ENCODE results near the gene OTOF. TPM values are rescaled to one million over a fixed set of nuclear protein-coding genes. Genes with fewer than 3 reads are reported as not detected.

OTOF gene
- polyA plus RNA-seq, 1 of the 3 experiments (the other 2 are of a cell fraction): not detected

GRCh38 chr2:26474261-26474785, 3.6 kb downstream of the OTOF start:
- Histone ChIP-seq H3K4me1 (ENCODE audit: control insufficient read depth in 1 of 2, insufficient read depth in 2 of 2, low read depth in 1 of 2, low read length in 1 of 2) (peaks cover 0 to 9% of the 10 kb centered on the region in 2 experiments; a peak in 1 of 4 replicates), H3K4me2 (no peak overlapping the region), H3K9me3 (no peaks in the 10 kb centered on the region), H3K79me2 (ENCODE audit: insufficient read depth) (no peaks in the 10 kb centered on the region), H3F3A (replicated peaks; ENCODE audit: insufficient read depth) (peaks cover 4% of the 10 kb centered on the region), H3K9ac (no peak overlapping the region), H3K9me2 (no peaks in the 10 kb centered on the region), H3K36me3 (replicated peaks in 1 of 2; ENCODE audit: control insufficient read depth in 1 of 2, insufficient read depth in 2 of 2, low read length in 1 of 2) (no peaks in the 10 kb centered on the region), H3K27ac (ENCODE audit: low read depth in 2 of 2, low read length in 1 of 2) (no peak overlapping the region), H4K20me1 (ENCODE audit: insufficient read depth) (no peaks in the 10 kb centered on the region), H3K27me3 (ENCODE audit: insufficient read depth) (no peaks in the 10 kb centered on the region), H2AFZ (ENCODE audit: low read depth) (no peak overlapping the region), H3K4me3 (ENCODE audit: low read depth in 2 of 2, low read length in 1 of 2) (no peak overlapping the region)
- DNase-seq: no peak
- TF ChIP-seq JUND (IDR thresholded peaks at IDR 0.05): no peak
- no peak for TF ChIP-seq PBX3 (IDR thresholded peaks at IDR 0.05)
- no peak for TF ChIP-seq USF1 (IDR thresholded peaks at IDR 0.05; ENCODE audit: borderline replicate concordance, low read depth)
- TF ChIP-seq, protein P1, sequence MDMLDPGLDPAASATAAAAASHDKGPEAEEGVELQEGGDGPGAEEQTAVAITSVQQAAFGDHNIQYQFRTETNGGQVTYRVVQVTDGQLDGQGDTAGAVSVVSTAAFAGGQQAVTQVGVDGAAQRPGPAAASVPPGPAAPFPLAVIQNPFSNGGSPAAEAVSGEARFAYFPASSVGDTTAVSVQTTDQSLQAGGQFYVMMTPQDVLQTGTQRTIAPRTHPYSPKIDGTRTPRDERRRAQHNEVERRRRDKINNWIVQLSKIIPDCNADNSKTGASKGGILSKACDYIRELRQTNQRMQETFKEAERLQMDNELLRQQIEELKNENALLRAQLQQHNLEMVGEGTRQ (IDR thresholded peaks at IDR 0.05; ENCODE audit: borderline replicate concordance, low read depth, low read length): no peak
- no peak for TF ChIP-seq EP300 (IDR thresholded peaks at IDR 0.05; ENCODE audit: borderline replicate concordance in 1 of 2, low read depth in 1 of 2, low read length in 1 of 2)
- TF ChIP-seq YY1 (IDR thresholded peaks at IDR 0.05; ENCODE audit: low read depth): no peak
- TF ChIP-seq MEF2A (IDR thresholded peaks at IDR 0.05; ENCODE audit: borderline replicate concordance, low read depth): no peak
- TF ChIP-seq GABPA (IDR thresholded peaks at IDR 0.05; ENCODE audit: low read depth): no peak
- TF ChIP-seq TCF12 (IDR thresholded peaks at IDR 0.05): no peak
- TF ChIP-seq RCOR1 (IDR thresholded peaks at IDR 0.05; ENCODE audit: low read length): no peak
- TF ChIP-seq FOSL2 (IDR thresholded peaks at IDR 0.05; ENCODE audit: borderline replicate concordance, low read depth): no peak
- TF ChIP-seq ELF1 (IDR thresholded peaks at IDR 0.05): no peak
- no peak for TF ChIP-seq MXI1 (IDR thresholded peaks at IDR 0.05; ENCODE audit: low read depth, low read length)
- no peak for TF ChIP-seq GATA2 (CRISPR knock-in tag; IDR thresholded peaks at IDR 0.05)
- TF ChIP-seq, protein P2, sequence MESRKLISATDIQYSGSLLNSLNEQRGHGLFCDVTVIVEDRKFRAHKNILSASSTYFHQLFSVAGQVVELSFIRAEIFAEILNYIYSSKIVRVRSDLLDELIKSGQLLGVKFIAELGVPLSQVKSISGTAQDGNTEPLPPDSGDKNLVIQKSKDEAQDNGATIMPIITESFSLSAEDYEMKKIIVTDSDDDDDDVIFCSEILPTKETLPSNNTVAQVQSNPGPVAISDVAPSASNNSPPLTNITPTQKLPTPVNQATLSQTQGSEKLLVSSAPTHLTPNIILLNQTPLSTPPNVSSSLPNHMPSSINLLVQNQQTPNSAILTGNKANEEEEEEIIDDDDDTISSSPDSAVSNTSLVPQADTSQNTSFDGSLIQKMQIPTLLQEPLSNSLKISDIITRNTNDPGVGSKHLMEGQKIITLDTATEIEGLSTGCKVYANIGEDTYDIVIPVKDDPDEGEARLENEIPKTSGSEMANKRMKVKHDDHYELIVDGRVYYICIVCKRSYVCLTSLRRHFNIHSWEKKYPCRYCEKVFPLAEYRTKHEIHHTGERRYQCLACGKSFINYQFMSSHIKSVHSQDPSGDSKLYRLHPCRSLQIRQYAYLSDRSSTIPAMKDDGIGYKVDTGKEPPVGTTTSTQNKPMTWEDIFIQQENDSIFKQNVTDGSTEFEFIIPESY (IDR thresholded peaks at IDR 0.05; ENCODE audit: borderline replicate concordance, low read depth): no peak
- TF ChIP-seq POLR2AphosphoS5 (IDR thresholded peaks at IDR 0.05; ENCODE audit: low read depth, low read length): no peak
- TF ChIP-seq FOXM1 (IDR thresholded peaks at IDR 0.05; ENCODE audit: low read depth): no peak
- TF ChIP-seq SMC3 (IDR thresholded peaks at IDR 0.05; ENCODE audit: low read depth, low read length): no peak
- WGBS (ENCODE audit: low lambda C conversion rate): 88% methylated on average over 13 of the region's 14 CpGs
- ChIA-PET CTCF (interaction anchor here (1.0 to 2.0 kb wide), 3 partner anchors 11 to 104 kb away, joined by 4 to 5 read pairs (median 5); no protein-coding TSS in a partner anchor), POLR2A (no interaction called here)

Data from SK-N-SH (cell line).